DND-41 (cell line): ENCODE data around the gene TMEM92.
"Not testable (repeated sequence)": the region's sequence is repeated elsewhere in the genome, so short reads cannot be mapped to it uniquely, and the experiment has no call there.

Experiments used
- ATAC-seq: fragments of 200-7000 bp; cut with Tn5 transposase; 3 replicates; pipeline ENCODE4 v1.9.1; 2021; ENCODE audit warnings: low read depth; ENCODE audit not compliant: insufficient read depth
- DNase-seq: peaks from one replicate; pipeline ENCODE4 v3.0.0-alpha.2; 2020
- H2AFZ ChIP-seq: 2 replicates; pipeline ENCODE4 v1.6.0; 2012; ENCODE audit warnings: low read depth, low read length
- H3K27ac ChIP-seq: 2 replicates; pipeline ENCODE4 v1.5.1; 2012; ENCODE audit warnings: low read length, inconsistent platforms
- H3K27me3 ChIP-seq: fragments of 200-600 bp; sonication (generic); 2 replicates; pipeline ENCODE4 v1.6.0; 2012; ENCODE audit warnings: low read length, mild to moderate bottlenecking, inconsistent platforms; ENCODE audit not compliant: insufficient read depth, poor library complexity
- H3K36me3 ChIP-seq: 2 replicates; pipeline ENCODE4 v1.5.1; 2012; ENCODE audit warnings: low read length, inconsistent platforms; ENCODE audit not compliant: insufficient read depth
- H3K4me1 ChIP-seq: 2 replicates; pipeline ENCODE4 v1.5.1; 2012; ENCODE audit warnings: mild to moderate bottlenecking, low read length; ENCODE audit not compliant: insufficient read depth
- H3K4me2 ChIP-seq: 2 replicates; pipeline ENCODE4 v1.6.0; 2012; ENCODE audit warnings: mild to moderate bottlenecking, moderate library complexity, low read length, inconsistent platforms; ENCODE audit not compliant: insufficient read depth
- H3K4me3 ChIP-seq, 2 experiments: fragments of 200-600 bp in 1 of 2; shearing (Covaris generic) in 1 of 2; 2 replicates each; pipeline ENCODE4 v1.5.1; 2012 to 2016; ENCODE audit warnings: inconsistent platforms in 2 of 2, low read length in 2 of 2, mild to moderate bottlenecking in 2 of 2, low read depth in 1 of 2, moderate library complexity in 1 of 2
- H3K79me2 ChIP-seq: 2 replicates; pipeline ENCODE4 v1.6.0; 2012; ENCODE audit warnings: low read length, inconsistent platforms; ENCODE audit not compliant: insufficient read depth
- H3K9ac ChIP-seq: 2 replicates; pipeline ENCODE4 v1.6.0; 2012; ENCODE audit warnings: low read depth, mild to moderate bottlenecking, inconsistent platforms, low read length, moderate library complexity
- H3K9me3 ChIP-seq: 2 replicates; pipeline ENCODE4 v1.5.1; 2012; ENCODE audit warnings: low read length, moderate library complexity, mild to moderate bottlenecking, inconsistent platforms; ENCODE audit not compliant: insufficient read depth, severe bottlenecking
- H4K20me1 ChIP-seq: 2 replicates; pipeline ENCODE4 v1.6.0; 2012; ENCODE audit warnings: low read length; ENCODE audit not compliant: insufficient read depth
- EZH2 ChIP-seq: IDR thresholded peaks from 3 replicates; pipeline ENCODE4 v1.6.1; 2012; ENCODE audit warnings: borderline replicate concordance, low read depth, mild to moderate bottlenecking, moderate library complexity, low read length, inconsistent platforms; ENCODE audit not compliant: severe bottlenecking
- TF ChIP-seq, protein P1 (sequence below): IDR thresholded peaks from 2 replicates; pipeline ENCODE4 v1.5.1; 2012; ENCODE audit warnings: borderline replicate concordance, low read length, moderate library complexity, mild to moderate bottlenecking; ENCODE audit not compliant: poor library complexity, severe bottlenecking; ENCODE audit errors: extremely low read depth

TMEM92 gene

DNA sequence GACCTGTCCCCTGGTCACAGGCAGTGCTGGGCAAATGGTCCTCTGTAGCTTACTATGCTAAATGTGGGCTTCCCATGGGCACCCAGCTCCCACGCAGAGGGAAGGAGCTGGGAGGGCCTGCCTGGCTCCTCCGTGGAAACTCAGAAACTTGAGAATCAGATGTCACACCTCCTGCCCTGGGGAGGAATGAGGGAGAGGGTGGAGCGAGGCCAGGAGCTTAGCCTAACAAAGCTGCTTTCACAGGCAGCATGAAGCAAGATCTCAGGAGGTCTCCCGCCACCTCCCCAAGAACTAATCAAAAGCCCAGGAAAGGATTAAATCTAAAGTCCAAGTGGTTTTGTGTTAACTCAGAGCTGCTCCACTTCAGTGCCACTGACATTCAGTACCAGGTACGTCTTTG is 38.0 kb downstream of the TMEM92 start:
- no peaks in the 10 kb centered on the region for H3K79me2 ChIP-seq

DNA sequence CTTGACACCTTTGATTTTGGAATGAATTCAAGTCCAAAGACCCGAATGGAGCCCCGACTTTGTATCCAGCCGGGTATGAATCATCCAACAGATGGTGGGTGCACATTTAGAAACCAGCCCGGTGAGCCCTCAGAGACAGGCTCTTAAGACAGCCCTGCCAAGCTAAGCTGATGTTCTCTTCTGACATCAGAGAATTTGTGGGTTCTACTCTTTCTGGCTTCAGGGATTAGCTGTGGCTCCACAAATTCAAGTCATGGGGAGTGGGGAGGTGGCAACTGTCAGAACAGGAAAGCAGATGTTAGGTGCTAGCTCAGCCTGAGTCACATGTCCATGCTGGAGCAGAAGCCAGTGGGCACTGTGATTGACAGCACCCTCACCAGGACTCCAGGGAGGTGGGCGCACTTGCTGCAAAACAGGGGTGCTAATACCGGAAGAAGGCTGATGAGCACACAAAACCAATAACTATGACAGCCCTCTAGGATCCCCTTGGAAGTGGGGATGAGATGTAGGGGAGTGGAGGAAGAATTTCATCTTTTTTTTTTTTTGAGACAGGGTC is 40.3 kb downstream of the TMEM92 start:
- no peaks in the 10 kb centered on the region for H3K79me2 ChIP-seq
- no peaks in the 10 kb centered on the region for H3K4me1 ChIP-seq
- H3K4me3 ChIP-seq, result no peak overlapping the region
- H3K36me3 ChIP-seq, result no peaks in the 10 kb centered on the region
- DNase-seq (no peak), ATAC-seq (no peak)
- TF ChIP-seq, protein P1, sequence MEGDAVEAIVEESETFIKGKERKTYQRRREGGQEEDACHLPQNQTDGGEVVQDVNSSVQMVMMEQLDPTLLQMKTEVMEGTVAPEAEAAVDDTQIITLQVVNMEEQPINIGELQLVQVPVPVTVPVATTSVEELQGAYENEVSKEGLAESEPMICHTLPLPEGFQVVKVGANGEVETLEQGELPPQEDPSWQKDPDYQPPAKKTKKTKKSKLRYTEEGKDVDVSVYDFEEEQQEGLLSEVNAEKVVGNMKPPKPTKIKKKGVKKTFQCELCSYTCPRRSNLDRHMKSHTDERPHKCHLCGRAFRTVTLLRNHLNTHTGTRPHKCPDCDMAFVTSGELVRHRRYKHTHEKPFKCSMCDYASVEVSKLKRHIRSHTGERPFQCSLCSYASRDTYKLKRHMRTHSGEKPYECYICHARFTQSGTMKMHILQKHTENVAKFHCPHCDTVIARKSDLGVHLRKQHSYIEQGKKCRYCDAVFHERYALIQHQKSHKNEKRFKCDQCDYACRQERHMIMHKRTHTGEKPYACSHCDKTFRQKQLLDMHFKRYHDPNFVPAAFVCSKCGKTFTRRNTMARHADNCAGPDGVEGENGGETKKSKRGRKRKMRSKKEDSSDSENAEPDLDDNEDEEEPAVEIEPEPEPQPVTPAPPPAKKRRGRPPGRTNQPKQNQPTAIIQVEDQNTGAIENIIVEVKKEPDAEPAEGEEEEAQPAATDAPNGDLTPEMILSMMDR, result no peak
- TF ChIP-seq EZH2, result no peak
- peaks cover 7% of the 10 kb centered on the region for H3K27me3 ChIP-seq
- no peak overlapping the region for H3K27ac ChIP-seq
- H4K20me1 ChIP-seq, result 0 out of 2 replicates have a peak, but pooled peaks cover 3% of the 10 kb centered on the region
- H3K9me3 ChIP-seq, result no peaks in the 10 kb centered on the region
- H2AFZ ChIP-seq, result no peak overlapping the region
- no peak overlapping the region for H3K4me2 ChIP-seq
- no peak overlapping the region for H3K9ac ChIP-seq

More for the DNA sequence above, 38.0 kb downstream of the TMEM92 start:
- peaks cover 21% of the 10 kb centered on the region for H3K27me3 ChIP-seq
- no peaks in the 10 kb centered on the region for H3K9me3 ChIP-seq
- TF ChIP-seq, protein P1, result no peak
- TF ChIP-seq EZH2, result no peak
- H3K9ac ChIP-seq, result no peak overlapping the region
- no peak overlapping the region for H3K4me2 ChIP-seq
- H3K4me1 ChIP-seq, result no peaks in the 10 kb centered on the region
- no peak overlapping the region for H3K27ac ChIP-seq
- H3K36me3 ChIP-seq, result no peaks in the 10 kb centered on the region
- H2AFZ ChIP-seq, result no peak overlapping the region
- H4K20me1 ChIP-seq, result 0 out of 2 replicates have a peak, but pooled peaks cover 3% of the 10 kb centered on the region
- ATAC-seq (no peak), DNase-seq (no peak)
- H3K4me3 ChIP-seq, result no peak overlapping the region

DNA sequence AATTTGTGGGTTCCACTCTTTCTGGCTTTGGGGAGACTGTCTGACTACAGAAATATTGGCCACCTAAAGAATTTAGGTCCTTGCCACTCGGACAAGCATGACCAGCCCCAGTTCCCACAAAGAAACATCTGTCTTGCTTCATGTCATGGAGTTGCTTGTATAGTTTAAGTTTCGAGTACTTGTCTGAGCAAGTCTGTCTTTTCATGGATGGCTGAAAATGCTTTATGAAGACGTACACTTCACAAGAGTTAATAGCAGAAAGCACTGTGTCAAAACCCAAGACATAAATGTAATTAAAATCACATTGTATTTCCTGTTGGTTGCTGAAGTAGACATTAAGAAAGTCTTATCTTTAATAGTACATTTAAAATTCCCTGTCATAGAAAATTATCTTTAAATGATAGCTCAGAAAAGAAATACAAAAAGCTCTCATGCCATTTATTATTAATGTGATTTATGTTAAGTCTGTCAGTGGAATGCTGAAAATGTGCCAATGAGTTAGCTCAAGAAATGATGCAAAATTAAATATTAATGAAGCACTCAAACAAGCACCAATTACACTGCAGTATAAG is 41.8 kb downstream of the TMEM92 start:
- TF ChIP-seq EZH2, result no peak
- TF ChIP-seq, protein P1, result no peak
- ATAC-seq (no peak), DNase-seq (no peak)
- Histone ChIP-seq H3K79me2 (no peaks in the 10 kb centered on the region), H3K27me3 (peaks cover 6% of the 10 kb centered on the region), H2AFZ (no peak overlapping the region), H3K9ac (no peak overlapping the region), H3K9me3 (no peaks in the 10 kb centered on the region), H3K27ac (no peak overlapping the region), H3K36me3 (no peaks in the 10 kb centered on the region), H3K4me2 (no peak overlapping the region), H3K4me1 (no peaks in the 10 kb centered on the region), H4K20me1 (0 out of 2 replicates have a peak, but pooled peaks cover 3% of the 10 kb centered on the region), H3K4me3 (no peak overlapping the region)

DNA sequence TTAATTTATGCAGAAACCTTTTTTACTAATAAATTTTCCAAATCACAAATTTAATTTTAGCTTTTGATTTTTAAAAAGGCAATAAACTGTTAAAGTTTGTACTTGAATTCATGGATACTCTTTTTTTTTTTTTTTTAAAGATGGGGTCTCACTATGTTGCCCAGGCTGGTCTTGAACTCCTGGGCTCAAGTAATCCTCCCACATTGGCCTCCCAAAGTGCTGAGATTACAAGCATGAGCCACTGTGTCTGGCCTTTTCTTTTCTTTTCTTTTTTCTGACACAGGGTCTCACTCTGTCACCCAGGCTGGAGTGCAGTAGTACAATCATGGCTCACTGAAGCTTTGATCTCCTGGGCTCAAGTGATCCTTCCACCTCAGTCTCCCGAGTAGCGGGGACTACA is 42.4 kb downstream of the TMEM92 start:
- not testable (repeated sequence) for ATAC-seq, H3K9ac ChIP-seq, H3K9me3 ChIP-seq, H3K4me3 ChIP-seq, H3K79me2 ChIP-seq, H2AFZ ChIP-seq, H3K27ac ChIP-seq, H3K4me1 ChIP-seq, H3K27me3 ChIP-seq, H4K20me1 ChIP-seq, DNase-seq, H3K4me2 ChIP-seq, H3K36me3 ChIP-seq
